HepG2 (cell line): ENCODE data around the gene JUND. TPM values are rescaled to one million over a fixed set of nuclear protein-coding genes. Genes with fewer than 3 reads are reported as not detected.
A peak's percentile ranks its signal among the peaks of the same experiment; 100 is the strongest.

Experiments
- ATF7 ChIP-seq, 2 experiments: fragments of 450-650 bp in 1 of 2; sonication (generic) in 1 of 2; formaldehyde crosslinking in 1 of 2; IDR thresholded peaks; 2 replicates each; pipeline versions ENCODE4 v1.4.0 to v1.6.1; 2016 to 2020; ENCODE audit warnings: antibody characterized with exemption in 1 of 2, mild to moderate bottlenecking in 1 of 2, missing genetic modification reagents in 1 of 2
- BRCA1 ChIP-seq: sonication (generic); formaldehyde crosslinking; IDR thresholded peaks from 2 replicates; pipeline ENCODE4 v1.4.0; 2020; ENCODE audit warnings: missing genetic modification reagents
- HOXD1 ChIP-seq: sonication (generic); formaldehyde crosslinking; IDR thresholded peaks from 2 replicates; pipeline ENCODE4 v1.5.0; 2020; ENCODE audit warnings: missing genetic modification reagents
- MBNL3 ChIP-seq: fragments of 250-450 bp; sonication (Bioruptor Pico); conservative IDR thresholded peaks from 2 replicates; pipeline ENCODE4 v1.8.0; 2022; ENCODE audit warnings: mild to moderate bottlenecking, inconsistent platforms
- MIXL1 ChIP-seq: IDR thresholded peaks from 2 replicates; pipeline ENCODE4 v1.6.1; 2016
- NFIC ChIP-seq: IDR thresholded peaks from 2 replicates; pipeline ENCODE4 v1.6.1; 2012; ENCODE audit warnings: mild to moderate bottlenecking, low read length, inconsistent platforms
- PAF1 ChIP-seq: IDR thresholded peaks from 2 replicates; pipeline ENCODE4 v1.6.1; 2016; ENCODE audit warnings: missing genetic modification reagents, missing compliant biosample characterization
- RBFOX2 ChIP-seq: fragments of 200-400 bp; formaldehyde crosslinking; IDR thresholded peaks from 2 replicates; pipeline ENCODE4 v1.6.1; 2017; ENCODE audit warnings: low read depth, mild to moderate bottlenecking, low read length
- SCMH1 ChIP-seq: sonication (generic); formaldehyde crosslinking; IDR thresholded peaks from 2 replicates; pipeline ENCODE4 v1.9.0; 2021; ENCODE audit warnings: missing genetic modification reagents, mild to moderate bottlenecking, borderline replicate concordance
- SP140L ChIP-seq: sonication (generic); formaldehyde crosslinking; IDR thresholded peaks from 2 replicates; pipeline ENCODE4 v1.4.0; 2020; ENCODE audit warnings: missing genetic modification reagents, borderline replicate concordance
- STAT5B ChIP-seq: sonication (generic); formaldehyde crosslinking; IDR thresholded peaks from 2 replicates; pipeline ENCODE4 v1.4.0; 2020; ENCODE audit warnings: missing genetic modification reagents
- TBP ChIP-seq: sonication (generic); formaldehyde crosslinking; IDR thresholded peaks from 2 replicates; pipeline ENCODE4 v1.5.0; 2020; ENCODE audit warnings: missing genetic modification reagents
- ZNF317 ChIP-seq: sonication (generic); formaldehyde crosslinking; IDR thresholded peaks from 2 replicates; pipeline ENCODE4 v1.5.0; 2020; ENCODE audit warnings: mild to moderate bottlenecking, missing genetic modification reagents
- ZNF432 ChIP-seq: sonication (generic); formaldehyde crosslinking; IDR thresholded peaks from 2 replicates; pipeline ENCODE4 v1.5.0; 2020; ENCODE audit warnings: missing genetic modification reagents, mild to moderate bottlenecking, borderline replicate concordance
- ZNF557 ChIP-seq: sonication (generic); formaldehyde crosslinking; IDR thresholded peaks from 2 replicates; pipeline ENCODE4 v1.4.0; 2020; ENCODE audit warnings: missing genetic modification reagents
- ZNF577 ChIP-seq: sonication (generic); formaldehyde crosslinking; IDR thresholded peaks from 2 replicates; pipeline ENCODE4 v1.4.0; 2020; ENCODE audit warnings: mild to moderate bottlenecking, low read depth, missing genetic modification reagents, borderline replicate concordance
- ZNF891 ChIP-seq: sonication (generic); formaldehyde crosslinking; IDR thresholded peaks from 2 replicates; pipeline ENCODE4 v1.5.0; 2020; ENCODE audit warnings: mild to moderate bottlenecking, missing genetic modification reagents
- polyA plus RNA-seq, 8 experiments: library from polyadenylated mRNA; depleted of rRNA in 3 of 8; stranded (reverse) in 7 of 8; unstranded in 1 of 8; fragments of >200 nt; fragmentation: Illumina TruSeq in 4 of 8; extraction: Trizol in 4 of 8; gene quantifications; 2 replicates each; pipeline versions ENCODE4 v1.2.1 to v1.2.3, GENCODE V29; 2011 to 2016; ENCODE audit warnings: low read depth in 4 of 8, missing spikeins in 1 of 8, mixed read lengths in 1 of 8; ENCODE audit not compliant: insufficient read depth in 1 of 8
- total RNA-seq, 5 experiments: library from RNA; depleted of rRNA; stranded (reverse); fragments of >200 nt; fragmentation: Illumina TruSeq; extraction: Trizol; gene quantifications; 2 replicates each; pipeline ENCODE4 v1.2.3, GENCODE V29; 2016; ENCODE audit warnings: low read depth in 1 of 5
- TF ChIP-seq, protein P1 (sequence below): sonication (generic); formaldehyde crosslinking; IDR thresholded peaks from 2 replicates; pipeline ENCODE4 v1.4.0; 2020; ENCODE audit warnings: mild to moderate bottlenecking, missing genetic modification reagents, borderline replicate concordance
- TF ChIP-seq, protein P2 (sequence below): sonication (generic); formaldehyde crosslinking; IDR thresholded peaks from 2 replicates; pipeline ENCODE4 v1.5.0; 2020; ENCODE audit warnings: mild to moderate bottlenecking, missing genetic modification reagents
- TF ChIP-seq, protein P3 (sequence below): sonication (generic); formaldehyde crosslinking; IDR thresholded peaks from 2 replicates; pipeline ENCODE4 v1.5.1; 2020; ENCODE audit warnings: missing genetic modification reagents, mild to moderate bottlenecking, borderline replicate concordance
- TF ChIP-seq, protein P4 (sequence below): sonication (generic); formaldehyde crosslinking; IDR thresholded peaks from 2 replicates; pipeline ENCODE4 v1.4.0; 2020; ENCODE audit warnings: missing genetic modification reagents

JUND gene
- total and polyA plus RNA-seq, 2 of the 13 experiments (the other 11 are each of a cell fraction or from before 2014, with no cell fraction given): 41.2 to 59.8 TPM

DNA sequence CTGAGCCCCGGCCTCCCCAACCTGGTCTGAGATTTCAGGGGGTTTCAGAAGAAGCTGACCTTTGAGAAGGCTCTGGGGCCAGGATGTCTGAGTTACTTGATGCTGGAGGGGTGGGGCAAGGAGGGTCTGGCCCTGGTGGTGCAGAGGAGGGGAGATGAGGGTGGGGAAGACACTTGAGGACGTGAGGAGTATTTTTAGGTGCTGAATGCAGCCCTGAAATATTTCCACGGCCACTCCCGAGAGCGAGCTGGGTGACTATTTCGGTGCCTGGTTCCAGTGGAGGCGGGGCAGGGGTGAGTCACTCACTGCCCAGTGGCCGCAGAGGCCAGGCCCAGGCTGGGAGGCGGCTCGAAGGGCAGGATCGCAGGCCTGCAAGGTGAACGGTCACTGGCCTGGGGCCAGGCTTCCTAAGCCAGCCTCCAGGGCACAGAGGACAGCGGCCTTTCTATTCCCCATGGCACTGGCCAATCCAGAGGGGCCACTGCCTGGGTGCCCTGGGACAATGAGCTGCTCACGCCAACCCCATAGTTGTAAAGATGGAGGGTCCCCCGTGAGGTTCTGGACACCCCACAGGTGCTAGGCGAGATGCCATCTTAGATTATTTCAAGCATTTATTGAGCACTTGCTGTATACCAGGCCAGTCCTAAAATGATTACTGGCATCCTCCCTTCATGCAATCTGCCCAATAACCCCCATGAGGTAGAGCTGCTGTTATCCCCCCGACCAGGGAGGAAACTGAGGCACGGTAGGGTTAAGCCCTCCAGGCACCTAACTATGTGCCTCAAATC is 19.7 kb upstream of the JUND start (continued):
- TF ChIP-seq, protein P1, sequence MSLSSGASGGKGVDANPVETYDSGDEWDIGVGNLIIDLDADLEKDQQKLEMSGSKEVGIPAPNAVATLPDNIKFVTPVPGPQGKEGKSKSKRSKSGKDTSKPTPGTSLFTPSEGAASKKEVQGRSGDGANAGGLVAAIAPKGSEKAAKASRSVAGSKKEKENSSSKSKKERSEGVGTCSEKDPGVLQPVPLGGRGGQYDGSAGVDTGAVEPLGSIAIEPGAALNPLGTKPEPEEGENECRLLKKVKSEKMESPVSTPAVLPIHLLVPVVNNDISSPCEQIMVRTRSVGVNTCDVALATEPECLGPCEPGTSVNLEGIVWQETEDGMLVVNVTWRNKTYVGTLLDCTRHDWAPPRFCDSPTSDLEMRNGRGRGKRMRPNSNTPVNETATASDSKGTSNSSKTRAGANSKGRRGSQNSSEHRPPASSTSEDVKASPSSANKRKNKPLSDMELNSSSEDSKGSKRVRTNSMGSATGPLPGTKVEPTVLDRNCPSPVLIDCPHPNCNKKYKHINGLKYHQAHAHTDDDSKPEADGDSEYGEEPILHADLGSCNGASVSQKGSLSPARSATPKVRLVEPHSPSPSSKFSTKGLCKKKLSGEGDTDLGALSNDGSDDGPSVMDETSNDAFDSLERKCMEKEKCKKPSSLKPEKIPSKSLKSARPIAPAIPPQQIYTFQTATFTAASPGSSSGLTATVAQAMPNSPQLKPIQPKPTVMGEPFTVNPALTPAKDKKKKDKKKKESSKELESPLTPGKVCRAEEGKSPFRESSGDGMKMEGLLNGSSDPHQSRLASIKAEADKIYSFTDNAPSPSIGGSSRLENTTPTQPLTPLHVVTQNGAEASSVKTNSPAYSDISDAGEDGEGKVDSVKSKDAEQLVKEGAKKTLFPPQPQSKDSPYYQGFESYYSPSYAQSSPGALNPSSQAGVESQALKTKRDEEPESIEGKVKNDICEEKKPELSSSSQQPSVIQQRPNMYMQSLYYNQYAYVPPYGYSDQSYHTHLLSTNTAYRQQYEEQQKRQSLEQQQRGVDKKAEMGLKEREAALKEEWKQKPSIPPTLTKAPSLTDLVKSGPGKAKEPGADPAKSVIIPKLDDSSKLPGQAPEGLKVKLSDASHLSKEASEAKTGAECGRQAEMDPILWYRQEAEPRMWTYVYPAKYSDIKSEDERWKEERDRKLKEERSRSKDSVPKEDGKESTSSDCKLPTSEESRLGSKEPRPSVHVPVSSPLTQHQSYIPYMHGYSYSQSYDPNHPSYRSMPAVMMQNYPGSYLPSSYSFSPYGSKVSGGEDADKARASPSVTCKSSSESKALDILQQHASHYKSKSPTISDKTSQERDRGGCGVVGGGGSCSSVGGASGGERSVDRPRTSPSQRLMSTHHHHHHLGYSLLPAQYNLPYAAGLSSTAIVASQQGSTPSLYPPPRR (CRISPR knock-in tag): 0 out of 2 replicates have a peak, but pooled peaks have one; percentile 38
- TF ChIP-seq, protein P2, sequence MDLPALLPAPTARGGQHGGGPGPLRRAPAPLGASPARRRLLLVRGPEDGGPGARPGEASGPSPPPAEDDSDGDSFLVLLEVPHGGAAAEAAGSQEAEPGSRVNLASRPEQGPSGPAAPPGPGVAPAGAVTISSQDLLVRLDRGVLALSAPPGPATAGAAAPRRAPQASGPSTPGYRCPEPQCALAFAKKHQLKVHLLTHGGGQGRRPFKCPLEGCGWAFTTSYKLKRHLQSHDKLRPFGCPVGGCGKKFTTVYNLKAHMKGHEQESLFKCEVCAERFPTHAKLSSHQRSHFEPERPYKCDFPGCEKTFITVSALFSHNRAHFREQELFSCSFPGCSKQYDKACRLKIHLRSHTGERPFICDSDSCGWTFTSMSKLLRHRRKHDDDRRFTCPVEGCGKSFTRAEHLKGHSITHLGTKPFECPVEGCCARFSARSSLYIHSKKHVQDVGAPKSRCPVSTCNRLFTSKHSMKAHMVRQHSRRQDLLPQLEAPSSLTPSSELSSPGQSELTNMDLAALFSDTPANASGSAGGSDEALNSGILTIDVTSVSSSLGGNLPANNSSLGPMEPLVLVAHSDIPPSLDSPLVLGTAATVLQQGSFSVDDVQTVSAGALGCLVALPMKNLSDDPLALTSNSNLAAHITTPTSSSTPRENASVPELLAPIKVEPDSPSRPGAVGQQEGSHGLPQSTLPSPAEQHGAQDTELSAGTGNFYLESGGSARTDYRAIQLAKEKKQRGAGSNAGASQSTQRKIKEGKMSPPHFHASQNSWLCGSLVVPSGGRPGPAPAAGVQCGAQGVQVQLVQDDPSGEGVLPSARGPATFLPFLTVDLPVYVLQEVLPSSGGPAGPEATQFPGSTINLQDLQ: no peak
- TF ChIP-seq ZNF317 (0 out of 2 replicates have a peak, but pooled peaks have one; percentile 35), STAT5B (CRISPR knock-in tag) (no peak), NFIC (no peak), ATF7 (IDR thresholded peaks at IDR 0.05) (no peak), ATF7 (CRISPR knock-in tag; IDR thresholded peaks at IDR 0.05) (no peak), RBFOX2 (no peak), SCMH1 (CRISPR knock-in tag) (no peak), BRCA1 (CRISPR knock-in tag) (no peak), ZNF577 (CRISPR knock-in tag) (no peak), MIXL1 (CRISPR knock-in tag) (no peak), ZNF557 (CRISPR knock-in tag) (no peak), SP140L (CRISPR knock-in tag) (no peak), MBNL3 (CRISPR knock-in tag) (no peak), ZNF891 (no peak), PAF1 (CRISPR knock-in tag) (no peak), ZNF432 (CRISPR knock-in tag) (no peak), HOXD1 (no peak), TBP (CRISPR knock-in tag) (no peak)
- TF ChIP-seq, protein P3, sequence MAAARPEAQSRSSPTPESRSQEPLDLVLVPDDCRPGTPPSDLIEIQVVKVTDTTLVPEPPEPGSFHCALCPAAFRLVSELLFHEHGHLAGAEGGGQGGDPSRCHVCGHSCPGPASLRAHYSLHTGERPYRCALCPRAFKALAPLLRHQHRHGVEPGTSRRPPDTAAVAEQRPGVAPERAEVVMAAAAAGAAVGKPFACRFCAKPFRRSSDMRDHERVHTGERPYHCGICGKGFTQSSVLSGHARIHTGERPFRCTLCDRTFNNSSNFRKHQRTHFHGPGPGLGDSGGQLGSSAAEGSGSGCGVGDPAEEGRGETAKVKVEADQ (CRISPR knock-in tag): no peak
- TF ChIP-seq, protein P4, sequence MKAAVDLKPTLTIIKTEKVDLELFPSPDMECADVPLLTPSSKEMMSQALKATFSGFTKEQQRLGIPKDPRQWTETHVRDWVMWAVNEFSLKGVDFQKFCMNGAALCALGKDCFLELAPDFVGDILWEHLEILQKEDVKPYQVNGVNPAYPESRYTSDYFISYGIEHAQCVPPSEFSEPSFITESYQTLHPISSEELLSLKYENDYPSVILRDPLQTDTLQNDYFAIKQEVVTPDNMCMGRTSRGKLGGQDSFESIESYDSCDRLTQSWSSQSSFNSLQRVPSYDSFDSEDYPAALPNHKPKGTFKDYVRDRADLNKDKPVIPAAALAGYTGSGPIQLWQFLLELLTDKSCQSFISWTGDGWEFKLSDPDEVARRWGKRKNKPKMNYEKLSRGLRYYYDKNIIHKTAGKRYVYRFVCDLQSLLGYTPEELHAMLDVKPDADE: no peak
